K562 (cell line): ENCODE data around the gene ZNF516. TPM values are rescaled to one million over a fixed set of nuclear protein-coding genes. Genes with fewer than 3 reads are reported as not detected.

Source experiments
- ATAC-seq: fragments of 200-7000 bp; cut with Tn5 transposase; 3 replicates; pipeline ENCODE4 v1.9.1; 2020; ENCODE audit warnings: moderate library complexity
- BruUV-seq: library from RNA; stranded (reverse); fragments of 400-500 nt; replicated peaks from 2 replicates; lab custom pipeline; 2021; lab: Mats Ljungman, UMichigan
- CTCF ChIA-PET: fragments of 300-600 bp; formaldehyde crosslinking; extraction: SDS; loops from one replicate; lab custom pipeline; 2021; ENCODE audit warnings: low intra/inter-chr PET ratio; lab: Yijun Ruan, JAX
- POLR2A ChIA-PET: fragments of 300-600, 350-650 bp; sonication (Branson Sonifier 250); formaldehyde crosslinking; extraction: SDS; loops from one replicate; lab custom pipeline; 2021; ENCODE audit warnings: antibody characterized with exemption, inconsistent platforms; lab: Yijun Ruan, JAX
- DNase-seq, 4 experiments: peaks; one replicate each; pipeline versions ENCODE4 v3.0.0 to v3.0.0-alpha.2; 2011 to 2018; ENCODE audit warnings: low spot score in 3 of 4, mixed read lengths in 3 of 4; ENCODE audit errors: extremely low read depth in 1 of 4
- FAIRE-seq: peaks from 2 replicates; lab custom pipeline; 2011; peaks lifted over from hg19 to GRCh38; lab: Jason Lieb, UNC
- H2AFZ ChIP-seq: 2 replicates; pipeline ENCODE4 v1.6.0; 2011; ENCODE audit warnings: low read depth, low read length, control low read depth, inconsistent platforms
- H3K27ac ChIP-seq: fragments of 200-600 bp; 3 replicates; pipeline ENCODE4 v1.8.0; 2011; ENCODE audit warnings: low read depth, mild to moderate bottlenecking, control low read depth, inconsistent platforms, low read length, moderate library complexity, mixed read lengths; ENCODE audit errors: extremely low read depth
- H3K27me3 ChIP-seq, 2 experiments: fragments of 300-600 bp in 1 of 2; 2 replicates in 1 of 2; 3 replicates in 1 of 2; pipeline versions ENCODE4 v1.6.0 to v1.8.0; 2011; ENCODE audit warnings: inconsistent platforms in 2 of 2, low read length in 2 of 2, mild to moderate bottlenecking in 1 of 2, mixed read lengths in 1 of 2, moderate library complexity in 1 of 2; ENCODE audit not compliant: control insufficient read depth in 2 of 2, insufficient read depth in 2 of 2
- H3K36me3 ChIP-seq: fragments of 300-600 bp; 3 replicates; pipeline ENCODE4 v1.8.0; 2011; ENCODE audit warnings: mild to moderate bottlenecking, low read length, inconsistent platforms; ENCODE audit not compliant: control insufficient read depth, insufficient read depth
- H3K4me1 ChIP-seq, 2 experiments: fragments of 200-600 bp in 1 of 2; replicated peaks in 1 of 2; 2 replicates in 1 of 2; 3 replicates in 1 of 2; pipeline versions ENCODE4 v1.5.1 to v1.8.0; 2011; ENCODE audit warnings: inconsistent platforms in 2 of 2, low read length in 2 of 2, mild to moderate bottlenecking in 1 of 2, mixed read lengths in 1 of 2, moderate library complexity in 1 of 2; ENCODE audit not compliant: control insufficient read depth in 2 of 2, insufficient read depth in 2 of 2
- H3K4me2 ChIP-seq: 2 replicates; pipeline ENCODE4 v1.6.1; 2011; ENCODE audit warnings: low read length, control low read depth, inconsistent platforms, mixed read lengths; ENCODE audit not compliant: insufficient read depth
- H3K4me3 ChIP-seq: fragments of 200-600 bp; sonication (generic), shearing (Covaris generic); 2 replicates; pipeline ENCODE4 v1.5.1; 2016; ENCODE audit warnings: control low read depth, inconsistent platforms
- H3K79me2 ChIP-seq: fragments of 200-600 bp; 3 replicates; pipeline ENCODE4 v1.8.0; 2011; ENCODE audit warnings: low read length, inconsistent platforms; ENCODE audit not compliant: control insufficient read depth, insufficient read depth
- H3K9ac ChIP-seq, 2 experiments: 2 replicates each; pipeline versions ENCODE4 v1.6.0 to v1.6.1; 2011; ENCODE audit warnings: low read depth in 2 of 2, low read length in 2 of 2, control low read depth in 1 of 2, inconsistent platforms in 1 of 2, mild to moderate bottlenecking in 1 of 2, mixed read lengths in 1 of 2; ENCODE audit not compliant: insufficient read depth in 1 of 2
- H3K9me1 ChIP-seq: one replicate; pipeline ENCODE4 v1.6.0; 2011; ENCODE audit warnings: inconsistent platforms, mild to moderate bottlenecking, low read length, moderate library complexity; ENCODE audit not compliant: control insufficient read depth, insufficient read depth
- H3K9me3 ChIP-seq: replicated peaks from 2 replicates; pipeline ENCODE4 v1.5.1; 2011; ENCODE audit warnings: low read depth, low read length, inconsistent platforms; ENCODE audit not compliant: control insufficient read depth, insufficient read depth
- H4K20me1 ChIP-seq: replicated peaks from 2 replicates; pipeline ENCODE4 v1.6.1; 2011; ENCODE audit warnings: low read length, inconsistent platforms, mixed read lengths; ENCODE audit not compliant: control insufficient read depth, insufficient read depth
- CBX2 ChIP-seq: fragments of 200-600 bp; sonication (generic); IDR thresholded peaks from one replicate; pipeline ENCODE4 v1.6.1; 2012; ENCODE audit warnings: mild to moderate bottlenecking, low read length, inconsistent platforms; ENCODE audit not compliant: insufficient read depth, poor library complexity, severe bottlenecking
- DACH1 ChIP-seq: fragments of 450-650 bp; IDR thresholded peaks from 2 replicates; pipeline ENCODE4 v1.6.1; 2018; ENCODE audit not compliant: partially characterized antibody
- MAFF ChIP-seq: IDR thresholded peaks from 2 replicates; pipeline ENCODE4 v1.6.1; 2012; ENCODE audit warnings: low read length, improper control_type of control experiment
- MAFK ChIP-seq: IDR thresholded peaks from 2 replicates; pipeline ENCODE4 v1.6.1; 2011; ENCODE audit warnings: low read length, improper control_type of control experiment
- TBP ChIP-seq: optimal IDR thresholded peaks from 2 replicates; pipeline ENCODE3; 2011; ENCODE audit warnings: low read depth, low read length, improper control_type of control experiment
- TCF7L2 ChIP-seq: fragments of 150-350 bp; IDR thresholded peaks from 2 replicates; pipeline ENCODE4 v1.6.1; 2016; ENCODE audit warnings: low read depth, mild to moderate bottlenecking, low read length, moderate library complexity
- WGBS: fragments of 100-300 bp; shearing (Covaris generic); methylation state at CpG from one replicate; pipeline ENCODE4 v1.1.6; 2016; ENCODE audit warnings: low coverage, mixed read lengths; ENCODE audit not compliant: insufficient coverage; ENCODE audit errors: missing lambda C conversion rate; 5-methylcytosine and 5-hydroxymethylcytosine counted together
- in situ Hi-C: fragments of 300-500 bp; cut with MboI; formaldehyde crosslinking; loops from 4 replicates; pipeline ENCODE4 v1.15.0; 2018; ENCODE audit warnings: inconsistent platforms, mixed read lengths
- intact Hi-C: fragments of 100-400 bp; cut with micrococcal nuclease; formaldehyde crosslinking; loops from 2 replicates; pipeline ENCODE4 v1.14.2; 2022
- polyA plus RNA-seq, 8 experiments: library from polyadenylated mRNA; depleted of rRNA in 4 of 8; stranded (reverse) in 5 of 8; unstranded in 3 of 8; fragments of >200 nt; fragmentation: Nextera tagmentation in 2 of 8; fragmentation: Illumina TruSeq in 1 of 8; extraction: Ambion mirVana in 2 of 8; extraction: Trizol in 1 of 8; gene quantifications; 2 replicates each; pipeline versions ENCODE4 v1.2.1 to v1.2.3, GENCODE V29; 2011 to 2014; ENCODE audit warnings: inconsistent platforms in 1 of 8, missing spikeins in 1 of 8
- total RNA-seq, 7 experiments: library from RNA; depleted of rRNA in 6 of 7; stranded (reverse); fragments of >200 nt in 6 of 7; fragmentation: Illumina TruSeq in 2 of 7; extraction: Trizol in 2 of 7; gene quantifications; 2 replicates each; pipeline versions ENCODE4 v1.2.1 to v1.2.3, GENCODE V29; 2011 to 2021; ENCODE audit warnings: low replicate concordance in 1 of 7
- TF ChIP-seq, protein P1 (sequence below): sonication (generic); formaldehyde crosslinking; IDR thresholded peaks from 2 replicates; pipeline ENCODE4 v1.8.0; 2022; ENCODE audit warnings: mild to moderate bottlenecking, missing genetic modification reagents
- TF ChIP-seq, protein P2 (sequence below): IDR thresholded peaks from 2 replicates; pipeline ENCODE4 v1.6.1; 2012; ENCODE audit warnings: low read depth, low read length, improper control_type of control experiment, borderline replicate concordance
- TF ChIP-seq, protein P3 (sequence below), 2 experiments: fragments of 450-650 bp; conservative IDR thresholded peaks; 2 replicates each; pipeline ENCODE4 v1.6.1; 2017; ENCODE audit warnings: mild to moderate bottlenecking in 2 of 2, moderate library complexity in 2 of 2
- TF ChIP-seq, protein P4 (sequence below): fragments of 200-800 bp; sonication (Bioruptor generic); IDR thresholded peaks from 2 replicates; pipeline ENCODE4 v1.6.1; 2017; ENCODE audit warnings: missing genetic modification characterization, missing compliant biosample characterization

ZNF516 gene
- total and polyA plus RNA-seq, 9 of the 15 experiments (the other 6 are each of a cell fraction or from before 2014, with no cell fraction given): 0.04 to 0.20 (median 0.08) TPM; not detected in 3

DNA sequence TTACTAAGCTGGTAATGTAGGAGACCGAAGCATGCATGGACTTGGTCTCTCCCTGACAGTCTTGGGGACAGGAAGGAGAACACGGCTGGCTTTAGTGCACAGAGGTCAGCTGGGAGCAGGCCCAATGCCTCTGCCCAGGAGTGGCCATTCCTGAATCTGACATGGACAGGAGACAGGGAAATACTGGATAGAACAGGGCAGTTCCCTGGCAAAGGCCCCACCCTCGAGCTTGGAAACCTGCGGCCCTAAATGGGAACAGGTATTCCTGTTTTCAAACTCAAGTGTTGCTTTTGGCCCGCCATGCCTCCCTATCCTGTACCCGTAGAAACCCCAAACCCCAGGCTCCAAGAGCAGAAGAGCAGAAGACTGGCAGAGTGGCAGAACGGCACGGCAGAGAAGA lies 107.4 kb downstream of the ZNF516 start:
- Histone ChIP-seq H4K20me1 (no peaks in the 10 kb centered on the region), H3K4me2 (no peak overlapping the region), H2AFZ (no peak overlapping the region), H3K4me1 (peaks cover 0 to 7% of the 10 kb centered on the region in 2 experiments; a peak in 2 of 5 replicates), H3K9ac (no peak overlapping the region), H3K79me2 (no peaks in the 10 kb centered on the region), H3K36me3 (no peaks in the 10 kb centered on the region), H3K4me3 (no peak overlapping the region), H3K27me3 (peaks cover 0 to 22% of the 10 kb centered on the region in 2 experiments; a peak in 3 of 5 replicates), H3K9me3 (no peaks in the 10 kb centered on the region), H3K27ac (no peak overlapping the region), H3K9me1 (no peaks in the 10 kb centered on the region)
- 0% methylated on average over 4 of the region's 8 CpGs for WGBS
- ChIA-PET CTCF (no interaction called here), POLR2A (no interaction called here)
- FAIRE-seq: no peak
- TF ChIP-seq TBP (no peak), TCF7L2 (no peak), DACH1 (no peak), MAFK (no peak), MAFF (no peak), CBX2 (no peak)
- TF ChIP-seq, protein P1, sequence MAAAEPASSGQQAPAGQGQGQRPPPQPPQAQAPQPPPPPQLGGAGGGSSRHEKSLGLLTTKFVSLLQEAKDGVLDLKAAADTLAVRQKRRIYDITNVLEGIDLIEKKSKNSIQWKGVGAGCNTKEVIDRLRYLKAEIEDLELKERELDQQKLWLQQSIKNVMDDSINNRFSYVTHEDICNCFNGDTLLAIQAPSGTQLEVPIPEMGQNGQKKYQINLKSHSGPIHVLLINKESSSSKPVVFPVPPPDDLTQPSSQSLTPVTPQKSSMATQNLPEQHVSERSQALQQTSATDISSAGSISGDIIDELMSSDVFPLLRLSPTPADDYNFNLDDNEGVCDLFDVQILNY (CRISPR knock-in tag): no peak
- TF ChIP-seq, protein P2, sequence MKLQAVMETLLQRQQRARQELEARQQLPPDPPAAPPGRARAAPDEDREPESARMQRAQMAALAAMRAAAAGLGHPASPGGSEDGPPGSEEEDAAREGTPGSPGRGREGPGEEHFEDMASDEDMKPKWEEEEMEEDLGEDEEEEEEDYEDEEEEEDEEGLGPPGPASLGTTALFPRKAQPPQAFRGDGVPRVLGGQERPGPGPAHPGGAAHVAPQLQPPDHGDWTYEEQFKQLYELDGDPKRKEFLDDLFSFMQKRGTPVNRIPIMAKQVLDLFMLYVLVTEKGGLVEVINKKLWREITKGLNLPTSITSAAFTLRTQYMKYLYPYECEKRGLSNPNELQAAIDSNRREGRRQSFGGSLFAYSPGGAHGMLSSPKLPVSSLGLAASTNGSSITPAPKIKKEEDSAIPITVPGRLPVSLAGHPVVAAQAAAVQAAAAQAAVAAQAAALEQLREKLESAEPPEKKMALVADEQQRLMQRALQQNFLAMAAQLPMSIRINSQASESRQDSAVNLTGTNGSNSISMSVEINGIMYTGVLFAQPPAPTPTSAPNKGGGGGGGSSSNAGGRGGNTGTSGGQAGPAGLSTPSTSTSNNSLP: no peak
- TF ChIP-seq, protein P3, sequence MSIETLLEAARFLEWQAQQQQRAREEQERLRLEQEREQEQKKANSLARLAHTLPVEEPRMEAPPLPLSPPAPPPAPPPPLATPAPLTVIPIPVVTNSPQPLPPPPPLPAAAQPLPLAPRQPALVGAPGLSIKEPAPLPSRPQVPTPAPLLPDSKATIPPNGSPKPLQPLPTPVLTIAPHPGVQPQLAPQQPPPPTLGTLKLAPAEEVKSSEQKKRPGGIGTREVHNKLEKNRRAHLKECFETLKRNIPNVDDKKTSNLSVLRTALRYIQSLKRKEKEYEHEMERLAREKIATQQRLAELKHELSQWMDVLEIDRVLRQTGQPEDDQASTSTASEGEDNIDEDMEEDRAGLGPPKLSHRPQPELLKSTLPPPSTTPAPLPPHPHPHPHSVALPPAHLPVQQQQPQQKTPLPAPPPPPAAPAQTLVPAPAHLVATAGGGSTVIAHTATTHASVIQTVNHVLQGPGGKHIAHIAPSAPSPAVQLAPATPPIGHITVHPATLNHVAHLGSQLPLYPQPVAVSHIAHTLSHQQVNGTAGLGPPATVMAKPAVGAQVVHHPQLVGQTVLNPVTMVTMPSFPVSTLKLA (conservative IDR thresholded peaks at IDR 0.05): no peak
- TF ChIP-seq, protein P4, sequence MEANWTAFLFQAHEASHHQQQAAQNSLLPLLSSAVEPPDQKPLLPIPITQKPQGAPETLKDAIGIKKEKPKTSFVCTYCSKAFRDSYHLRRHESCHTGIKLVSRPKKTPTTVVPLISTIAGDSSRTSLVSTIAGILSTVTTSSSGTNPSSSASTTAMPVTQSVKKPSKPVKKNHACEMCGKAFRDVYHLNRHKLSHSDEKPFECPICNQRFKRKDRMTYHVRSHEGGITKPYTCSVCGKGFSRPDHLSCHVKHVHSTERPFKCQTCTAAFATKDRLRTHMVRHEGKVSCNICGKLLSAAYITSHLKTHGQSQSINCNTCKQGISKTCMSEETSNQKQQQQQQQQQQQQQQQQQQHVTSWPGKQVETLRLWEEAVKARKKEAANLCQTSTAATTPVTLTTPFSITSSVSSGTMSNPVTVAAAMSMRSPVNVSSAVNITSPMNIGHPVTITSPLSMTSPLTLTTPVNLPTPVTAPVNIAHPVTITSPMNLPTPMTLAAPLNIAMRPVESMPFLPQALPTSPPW (CRISPR knock-in tag): no peak
- no TSS peak for BruUV-seq
- intact Hi-C loops: no loop called here
- ATAC-seq: no peak
- no peak for DNase-seq
- in situ Hi-C loops: no loop called here
